Measurements from ENCODE around the gene EMILIN3.

GRCh38 chr20:41364236-41364855 is 2.3 kb downstream of the EMILIN3 start:
- TF ChIP-seq CTCF (IDR thresholded peaks at IDR 0.05; ENCODE audit: insufficient read depth, low read depth, low read length): no peak
- no peak for TF ChIP-seq EZH2 (IDR thresholded peaks at IDR 0.05; ENCODE audit: insufficient read depth, low read length)

Measured in astrocyte (in vitro differentiated cells and primary cell).